Activated CD4-positive, alpha-beta T cell treated with anti-CD3 and anti-CD28 coated beads, Interleukin-2, amount 50 U/mL, for 16 hours (primary cell): ENCODE measurements around the gene HAAO.
"Not testable (repeated sequence)": the region's sequence is repeated elsewhere in the genome, so short reads cannot be mapped to it uniquely, and the experiment has no call there.

ENCODE experiments used
- DNase-seq: peaks from one replicate; pipeline ENCODE4 v3.0.0-alpha.2; 2020

HAAO gene

GRCh38 chr2:42742740-42743658, 49.4 kb downstream of the HAAO start:
- DNase-seq = no peak

DNA sequence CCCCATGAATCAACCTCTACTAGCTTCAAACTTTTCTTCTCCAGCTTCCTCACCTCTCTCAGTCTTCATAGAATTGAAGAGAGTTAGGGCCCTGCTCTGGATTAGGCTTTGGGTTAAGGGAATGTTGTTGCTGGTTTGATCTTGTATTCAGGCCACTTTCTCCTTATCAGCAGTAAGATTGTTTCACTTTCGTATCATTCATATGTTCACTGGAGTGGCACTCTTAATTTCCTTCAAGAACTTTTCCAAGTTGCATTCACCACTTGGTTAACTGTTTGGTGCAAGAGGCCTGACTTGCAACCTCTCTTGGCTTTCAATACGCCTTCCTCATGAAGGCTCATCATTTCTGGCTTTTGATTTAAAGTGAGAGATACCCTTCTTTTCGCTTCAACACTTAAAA, 51.2 kb downstream of the HAAO start:
- DNase-seq = no peak

- no peak for DNase-seq
Measured at GRCh38 chr2:42736598-42737322, 55.6 kb downstream of the HAAO start.

DNA sequence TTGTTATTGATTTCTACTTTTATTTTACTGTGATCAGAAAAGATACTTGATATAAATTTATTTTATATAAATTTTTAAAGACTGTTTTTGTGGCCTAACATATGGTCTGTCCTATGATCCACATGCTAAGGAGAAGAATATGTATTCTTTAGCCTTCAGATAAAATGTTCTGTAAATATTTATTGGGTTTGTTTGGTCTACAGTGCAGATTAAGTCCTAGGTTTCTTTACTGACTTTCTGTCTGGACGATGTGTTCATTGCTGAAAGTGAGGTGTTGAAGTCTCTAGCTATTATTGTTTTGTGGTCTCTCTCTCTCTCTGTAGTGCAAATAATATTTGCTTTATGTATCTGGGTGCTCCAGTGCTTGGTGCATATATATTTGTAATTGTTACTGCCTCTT, 58.5 kb downstream of the HAAO start:
- no peak for DNase-seq

DNA sequence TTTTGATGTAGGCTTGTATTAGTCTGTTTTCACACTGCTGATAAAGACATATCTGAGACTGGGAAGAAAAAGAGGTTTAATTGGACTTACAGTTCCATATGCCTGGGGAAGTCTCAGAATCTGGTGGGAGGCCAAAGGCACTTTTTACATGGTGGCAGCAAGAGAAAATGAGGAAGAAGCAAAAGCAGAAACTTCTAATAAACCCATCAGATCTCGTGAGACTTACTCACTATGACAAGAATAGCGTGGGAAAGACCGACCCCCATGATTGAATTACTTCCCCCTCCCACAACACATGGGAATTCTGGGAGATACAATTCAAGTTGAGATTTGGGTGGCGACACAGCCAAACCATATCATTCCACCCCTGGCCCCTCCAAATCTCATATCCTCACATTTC, 61.1 kb downstream of the HAAO start:
- DNase-seq = not testable (repeated sequence)

DNA sequence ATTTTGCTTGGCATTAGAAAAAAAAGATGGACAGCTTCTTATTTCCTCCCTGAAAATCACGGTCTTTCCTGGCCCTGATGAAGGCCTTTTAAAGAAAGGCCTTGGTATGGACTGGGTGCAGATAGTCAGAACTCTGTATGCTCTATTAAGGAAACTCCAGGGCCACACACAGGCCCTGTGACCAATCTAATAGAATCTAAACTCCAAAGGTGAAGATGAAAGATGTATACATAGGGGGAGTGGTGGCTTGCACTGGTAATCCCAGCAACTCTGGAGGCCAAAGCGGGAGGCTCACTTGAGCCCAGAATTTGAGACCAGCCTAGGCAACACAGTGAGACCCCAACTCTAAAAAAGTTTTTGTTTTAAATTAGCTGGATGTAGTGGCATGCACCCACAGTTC, 65.7 kb downstream of the HAAO start:
- no peak for DNase-seq

DNA sequence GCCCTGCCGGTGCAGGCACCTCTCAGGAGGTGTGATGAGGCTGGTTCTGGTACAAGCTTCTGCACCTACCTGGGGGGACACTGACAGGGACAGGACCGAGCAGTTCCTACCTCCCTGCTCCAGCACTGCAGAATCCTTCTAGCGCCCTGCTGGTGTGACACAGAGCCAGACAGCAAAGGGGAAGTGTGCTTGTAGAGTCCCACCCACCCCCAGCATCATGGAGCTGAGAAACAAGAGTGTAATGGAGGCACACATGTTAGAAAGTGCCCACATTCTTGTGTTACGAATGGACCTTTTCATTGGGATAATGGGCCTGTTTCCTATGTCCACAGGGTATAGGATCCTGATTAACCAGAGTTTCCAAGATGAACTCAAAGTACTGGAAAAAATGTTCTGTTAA, 66.7 kb downstream of the HAAO start:
- DNase-seq = no peak

DNA sequence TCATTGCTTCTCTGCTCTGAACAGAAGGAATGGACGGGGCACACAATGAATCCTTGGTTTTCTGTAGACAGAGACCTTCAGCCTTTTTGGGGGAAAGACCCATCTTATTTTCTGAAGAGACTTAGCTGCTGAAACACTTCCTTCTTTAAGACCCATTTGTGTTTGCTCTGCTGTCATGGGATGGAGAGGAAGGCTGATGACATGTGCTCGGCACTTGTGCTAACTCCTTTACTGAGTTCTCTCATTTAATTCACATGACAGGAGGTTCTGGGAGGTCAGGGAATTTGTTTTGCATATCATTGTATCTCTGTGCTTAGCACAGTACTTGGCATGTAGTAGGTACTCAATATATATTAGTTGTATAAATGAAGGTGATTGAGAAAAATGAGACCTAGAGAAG, 67.5 kb downstream of the HAAO start:
- DNase-seq = no peak

DNA sequence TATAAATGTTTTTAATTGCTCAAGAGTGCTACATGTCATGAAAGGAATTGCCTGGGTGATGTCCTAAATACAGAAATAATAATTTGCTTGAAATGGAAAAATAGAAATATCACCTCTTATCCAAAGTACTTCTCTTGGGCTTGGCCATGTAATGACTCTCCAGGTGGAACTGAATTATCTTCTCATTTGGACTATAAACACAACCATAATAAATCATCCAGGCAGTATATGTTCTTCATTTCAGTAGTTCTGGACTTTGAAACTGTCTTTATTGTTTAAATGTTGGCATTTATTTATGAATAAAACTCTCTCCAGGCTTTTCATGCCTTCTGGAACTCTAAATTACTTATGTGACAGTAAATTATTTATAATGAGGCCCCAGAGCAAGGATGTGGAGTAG, 68.9 kb downstream of the HAAO start:
- no peak for DNase-seq

GRCh38 chr2:42722320-42723190, 69.8 kb downstream of the HAAO start:
- peak; percentile 85 for DNase-seq

- no peak for DNase-seq
Measured at GRCh38 chr2:42721898-42722297, 70.5 kb downstream of the HAAO start.
